HepG2 (cell line): ENCODE results near the gene DLG5. TPM values are rescaled to one million over a fixed set of nuclear protein-coding genes. Genes with fewer than 3 reads are reported as not detected.
A peak's percentile ranks its signal among the peaks of the same experiment; 100 is the strongest.

Experiments used
- CREM ChIP-seq, 2 experiments: sonication (generic) in 1 of 2; formaldehyde crosslinking in 1 of 2; IDR thresholded peaks; 2 replicates each; pipeline versions ENCODE4 v1.4.0 to v1.6.1; 2016 to 2020; ENCODE audit warnings: antibody characterized with exemption in 1 of 2, mild to moderate bottlenecking in 1 of 2, missing genetic modification reagents in 1 of 2
- ETV6 ChIP-seq: sonication (generic); formaldehyde crosslinking; conservative IDR thresholded peaks from 2 replicates; pipeline ENCODE4 v1.4.0; 2020; ENCODE audit warnings: missing genetic modification reagents
- HNRNPLL ChIP-seq: fragments of 200-400 bp; formaldehyde crosslinking; IDR thresholded peaks from 2 replicates; pipeline ENCODE4 v1.6.1; 2017; ENCODE audit warnings: mild to moderate bottlenecking, low read depth, low read length; ENCODE audit not compliant: poor library complexity, severe bottlenecking
- JUN ChIP-seq: sonication (generic); formaldehyde crosslinking; IDR thresholded peaks from 2 replicates; pipeline ENCODE4 v1.4.0; 2020; ENCODE audit warnings: mild to moderate bottlenecking, missing genetic modification reagents
- KDM3A ChIP-seq: IDR thresholded peaks from 2 replicates; pipeline ENCODE4 v1.6.1; 2018; ENCODE audit warnings: low read depth, missing compliant biosample characterization
- NAIF1 ChIP-seq: sonication (generic); formaldehyde crosslinking; IDR thresholded peaks from 2 replicates; pipeline ENCODE4 v1.5.0; 2020; ENCODE audit warnings: mild to moderate bottlenecking, missing genetic modification reagents, borderline replicate concordance
- NONO ChIP-seq, 2 experiments: fragments of 450-650 bp in 1 of 2; sonication (generic) in 1 of 2; formaldehyde crosslinking in 1 of 2; IDR thresholded peaks in 1 of 2; conservative IDR thresholded peaks in 1 of 2; 2 replicates each; pipeline versions ENCODE4 v1.6.1 to v1.8.0; 2017 to 2022; ENCODE audit warnings: mild to moderate bottlenecking in 1 of 2, missing genetic modification reagents in 1 of 2, moderate library complexity in 1 of 2
- POLR2AphosphoS5 ChIP-seq: IDR thresholded peaks from 2 replicates; pipeline ENCODE4 v1.6.1; 2012; ENCODE audit warnings: low read depth, low read length
- RXRB ChIP-seq: IDR thresholded peaks from 2 replicates; pipeline ENCODE4 v1.6.1; 2016; ENCODE audit warnings: borderline replicate concordance, missing genetic modification reagents, missing compliant biosample characterization
- SNAPC2 ChIP-seq: sonication (generic); formaldehyde crosslinking; IDR thresholded peaks from 2 replicates; pipeline ENCODE4 v1.8.1; 2022; ENCODE audit warnings: mild to moderate bottlenecking, missing genetic modification reagents
- THAP11 ChIP-seq: IDR thresholded peaks from 2 replicates; pipeline ENCODE4 v1.6.1; 2016; ENCODE audit warnings: missing biosample characterization, missing genetic modification reagents
- ZGPAT ChIP-seq: IDR thresholded peaks from 2 replicates; pipeline ENCODE4 v1.6.1; 2016; ENCODE audit warnings: mild to moderate bottlenecking
- ZNF142 ChIP-seq: sonication (generic); formaldehyde crosslinking; IDR thresholded peaks from 2 replicates; pipeline ENCODE4 v1.4.0; 2020; ENCODE audit warnings: missing genetic modification reagents
- ZNF619 ChIP-seq: sonication (generic); formaldehyde crosslinking; IDR thresholded peaks from 2 replicates; pipeline ENCODE4 v1.4.0; 2020; ENCODE audit warnings: mild to moderate bottlenecking, missing genetic modification reagents
- ZNF629 ChIP-seq: sonication (generic); formaldehyde crosslinking; conservative IDR thresholded peaks from 2 replicates; pipeline ENCODE4 v1.5.0; 2020; ENCODE audit warnings: missing genetic modification reagents
- ZNF747 ChIP-seq: sonication (generic); formaldehyde crosslinking; IDR thresholded peaks from 2 replicates; pipeline ENCODE4 v1.8.1; 2023; ENCODE audit warnings: missing genetic modification reagents, mild to moderate bottlenecking, borderline replicate concordance
- ZZZ3 ChIP-seq: sonication (generic); formaldehyde crosslinking; IDR thresholded peaks from 2 replicates; pipeline ENCODE4 v1.4.0; 2020; ENCODE audit warnings: missing genetic modification reagents, mild to moderate bottlenecking, borderline replicate concordance
- polyA plus RNA-seq, 8 experiments: library from polyadenylated mRNA; depleted of rRNA in 3 of 8; stranded (reverse) in 7 of 8; unstranded in 1 of 8; fragments of >200 nt; fragmentation: Illumina TruSeq in 4 of 8; extraction: Trizol in 4 of 8; gene quantifications; 2 replicates each; pipeline versions ENCODE4 v1.2.1 to v1.2.3, GENCODE V29; 2011 to 2016; ENCODE audit warnings: low read depth in 4 of 8, missing spikeins in 1 of 8, mixed read lengths in 1 of 8; ENCODE audit not compliant: insufficient read depth in 1 of 8
- total RNA-seq, 5 experiments: library from RNA; depleted of rRNA; stranded (reverse); fragments of >200 nt; fragmentation: Illumina TruSeq; extraction: Trizol; gene quantifications; 2 replicates each; pipeline ENCODE4 v1.2.3, GENCODE V29; 2016; ENCODE audit warnings: low read depth in 1 of 5
- TF ChIP-seq, protein P1 (sequence below): sonication (generic); formaldehyde crosslinking; IDR thresholded peaks from 2 replicates; pipeline ENCODE4; 2020; ENCODE audit warnings: missing genetic modification reagents, mild to moderate bottlenecking, borderline replicate concordance
- TF ChIP-seq, protein P2 (sequence below): sonication (generic); formaldehyde crosslinking; IDR thresholded peaks from 2 replicates; pipeline ENCODE4 v1.5.0; 2020; ENCODE audit warnings: mild to moderate bottlenecking, low read depth, missing genetic modification reagents, borderline replicate concordance

Gene DLG5
- total and polyA plus RNA-seq, 2 of the 13 experiments (the other 11 are each of a cell fraction or from before 2014, with no cell fraction given), result 15.5 to 18.2 TPM

- no peak for TF ChIP-seq ZNF142 (CRISPR knock-in tag)
- no peak for TF ChIP-seq ZNF629 (CRISPR knock-in tag)
- TF ChIP-seq RXRB (CRISPR knock-in tag), result peak; percentile 77
- TF ChIP-seq NAIF1 (CRISPR knock-in tag), result no peak
- TF ChIP-seq POLR2AphosphoS5, result peak; percentile 82
- TF ChIP-seq, protein P1, sequence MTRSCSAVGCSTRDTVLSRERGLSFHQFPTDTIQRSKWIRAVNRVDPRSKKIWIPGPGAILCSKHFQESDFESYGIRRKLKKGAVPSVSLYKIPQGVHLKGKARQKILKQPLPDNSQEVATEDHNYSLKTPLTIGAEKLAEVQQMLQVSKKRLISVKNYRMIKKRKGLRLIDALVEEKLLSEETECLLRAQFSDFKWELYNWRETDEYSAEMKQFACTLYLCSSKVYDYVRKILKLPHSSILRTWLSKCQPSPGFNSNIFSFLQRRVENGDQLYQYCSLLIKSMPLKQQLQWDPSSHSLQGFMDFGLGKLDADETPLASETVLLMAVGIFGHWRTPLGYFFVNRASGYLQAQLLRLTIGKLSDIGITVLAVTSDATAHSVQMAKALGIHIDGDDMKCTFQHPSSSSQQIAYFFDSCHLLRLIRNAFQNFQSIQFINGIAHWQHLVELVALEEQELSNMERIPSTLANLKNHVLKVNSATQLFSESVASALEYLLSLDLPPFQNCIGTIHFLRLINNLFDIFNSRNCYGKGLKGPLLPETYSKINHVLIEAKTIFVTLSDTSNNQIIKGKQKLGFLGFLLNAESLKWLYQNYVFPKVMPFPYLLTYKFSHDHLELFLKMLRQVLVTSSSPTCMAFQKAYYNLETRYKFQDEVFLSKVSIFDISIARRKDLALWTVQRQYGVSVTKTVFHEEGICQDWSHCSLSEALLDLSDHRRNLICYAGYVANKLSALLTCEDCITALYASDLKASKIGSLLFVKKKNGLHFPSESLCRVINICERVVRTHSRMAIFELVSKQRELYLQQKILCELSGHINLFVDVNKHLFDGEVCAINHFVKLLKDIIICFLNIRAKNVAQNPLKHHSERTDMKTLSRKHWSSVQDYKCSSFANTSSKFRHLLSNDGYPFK (CRISPR knock-in tag), result no peak
- TF ChIP-seq ZGPAT (CRISPR knock-in tag), result no peak
- no peak for TF ChIP-seq ZNF619
- TF ChIP-seq CREM (IDR thresholded peaks at IDR 0.05), result peak; percentile 22; the same call in 1 of the 2 replicates
- no peak for TF ChIP-seq CREM (CRISPR knock-in tag; IDR thresholded peaks at IDR 0.05)
- no peak for TF ChIP-seq SNAPC2 (CRISPR knock-in tag)
- no peak for TF ChIP-seq KDM3A (CRISPR knock-in tag)
- TF ChIP-seq, protein P2, sequence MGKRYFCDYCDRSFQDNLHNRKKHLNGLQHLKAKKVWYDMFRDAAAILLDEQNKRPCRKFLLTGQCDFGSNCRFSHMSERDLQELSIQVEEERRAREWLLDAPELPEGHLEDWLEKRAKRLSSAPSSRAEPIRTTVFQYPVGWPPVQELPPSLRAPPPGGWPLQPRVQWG (CRISPR knock-in tag), result no peak
- TF ChIP-seq THAP11, result no peak
- TF ChIP-seq NONO (IDR thresholded peaks at IDR 0.05), result no peak
- TF ChIP-seq NONO (CRISPR knock-in tag; conservative IDR thresholded peaks at IDR 0.05), result no peak
- no peak for TF ChIP-seq HNRNPLL
- TF ChIP-seq ZNF747 (CRISPR knock-in tag), result no peak
- TF ChIP-seq ETV6, result no peak
- TF ChIP-seq JUN (CRISPR knock-in tag), result no peak; the same call in 1 of the 2 replicates
- TF ChIP-seq ZZZ3 (CRISPR knock-in tag), result no peak
Measured at GRCh38 chr10:77889277-77889903, 37.2 kb downstream of the DLG5 start (continued).
